Measurements from ENCODE around the gene PIEZO1. TPM values are rescaled to one million over a fixed set of nuclear protein-coding genes. Genes with fewer than 3 reads are reported as not detected.

Gene PIEZO1
- total RNA-seq, 1 experiment from 2014 or later: 71.1 TPM

- TF ChIP-seq, protein P1, sequence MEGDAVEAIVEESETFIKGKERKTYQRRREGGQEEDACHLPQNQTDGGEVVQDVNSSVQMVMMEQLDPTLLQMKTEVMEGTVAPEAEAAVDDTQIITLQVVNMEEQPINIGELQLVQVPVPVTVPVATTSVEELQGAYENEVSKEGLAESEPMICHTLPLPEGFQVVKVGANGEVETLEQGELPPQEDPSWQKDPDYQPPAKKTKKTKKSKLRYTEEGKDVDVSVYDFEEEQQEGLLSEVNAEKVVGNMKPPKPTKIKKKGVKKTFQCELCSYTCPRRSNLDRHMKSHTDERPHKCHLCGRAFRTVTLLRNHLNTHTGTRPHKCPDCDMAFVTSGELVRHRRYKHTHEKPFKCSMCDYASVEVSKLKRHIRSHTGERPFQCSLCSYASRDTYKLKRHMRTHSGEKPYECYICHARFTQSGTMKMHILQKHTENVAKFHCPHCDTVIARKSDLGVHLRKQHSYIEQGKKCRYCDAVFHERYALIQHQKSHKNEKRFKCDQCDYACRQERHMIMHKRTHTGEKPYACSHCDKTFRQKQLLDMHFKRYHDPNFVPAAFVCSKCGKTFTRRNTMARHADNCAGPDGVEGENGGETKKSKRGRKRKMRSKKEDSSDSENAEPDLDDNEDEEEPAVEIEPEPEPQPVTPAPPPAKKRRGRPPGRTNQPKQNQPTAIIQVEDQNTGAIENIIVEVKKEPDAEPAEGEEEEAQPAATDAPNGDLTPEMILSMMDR (conservative IDR thresholded peaks at IDR 0.05): no peak
- peaks cover 8% of the 10 kb centered on the region; the same call in 1 of the 2 replicates for H3K4me1 ChIP-seq (ENCODE audit: insufficient read depth, low read length)
- H3K27ac ChIP-seq (ENCODE audit: insufficient read length, low read depth, low read length): no peak overlapping the region
- Mint-ChIP-seq H3K4me1 (peaks cover 27 to 50% of the 10 kb centered on the region in 2 experiments), H3K27me3 (ENCODE audit: low read depth) (no peaks in the 10 kb centered on the region), H3K36me3 (ENCODE audit: insufficient read depth in 1 of 3, low read depth in 3 of 3) (no peaks in the 10 kb centered on the region), H3K4me3 (no peak overlapping the region), H3K9me3 (no peaks in the 10 kb centered on the region; a peak in 1 of 5 replicates), H3K27ac (no peak overlapping the region)
- no peak overlapping the region for H3K4me2 ChIP-seq (ENCODE audit: insufficient read depth, insufficient read length, low read length)
- no peak overlapping the region for H2AK5ac ChIP-seq (ENCODE audit: insufficient read length, low read length)
- no peak overlapping the region for H3K9ac ChIP-seq (ENCODE audit: extremely low read depth, insufficient read length, low read length)
- no peak overlapping the region for H2BK15ac ChIP-seq (ENCODE audit: low read depth, low read length)
- no peak overlapping the region for H2BK20ac ChIP-seq (ENCODE audit: low read depth, low read length, poor library complexity, severe bottlenecking)
- no peak overlapping the region for H3T11ph ChIP-seq (ENCODE audit: low read length)
- no peaks in the 10 kb centered on the region for H4K20me1 ChIP-seq (ENCODE audit: control insufficient read depth, insufficient read depth, insufficient read length)
- DNase-seq: no peak
- no peak overlapping the region for H2AFZ ChIP-seq (ENCODE audit: low read length)
- no peaks in the 10 kb centered on the region for H3K27me3 ChIP-seq (ENCODE audit: insufficient read depth, low read length)
- H3K56ac ChIP-seq (ENCODE audit: insufficient read length, low read depth, low read length): no peak overlapping the region
- H2BK5ac ChIP-seq (ENCODE audit: insufficient read length, low read length): no peak overlapping the region
- H2BK120ac ChIP-seq (ENCODE audit: low read depth, low read length, poor library complexity, severe bottlenecking): no peak overlapping the region
- no peaks in the 10 kb centered on the region for H3K79me2 ChIP-seq (ENCODE audit: insufficient read depth, low read length)
- H4K8ac ChIP-seq (replicated peaks; ENCODE audit: insufficient read length, low read depth, low read length): no peak overlapping the region
- H3K9me3 ChIP-seq (ENCODE audit: control insufficient read depth, low read depth, low read length): no peaks in the 10 kb centered on the region
- no peak overlapping the region for H4K5ac ChIP-seq (ENCODE audit: insufficient read length, low read depth, low read length)
- no peak overlapping the region for H3K18ac ChIP-seq (ENCODE audit: insufficient read length, low read depth, low read length)
- WGBS (ENCODE audit: extremely low coverage, insufficient read length, low lambda C conversion rate): no CpG with 5 or more reads among the region's 10 CpGs
- no peaks in the 10 kb centered on the region for H3K23me2 ChIP-seq (ENCODE audit: insufficient read length, low read depth, low read length, poor library complexity, severe bottlenecking)
- H3K4ac ChIP-seq (ENCODE audit: low read depth, low read length): no peak overlapping the region
- no peak overlapping the region for H2BK12ac ChIP-seq (ENCODE audit: insufficient read length, low read depth, low read length)
- H3K79me1 ChIP-seq (ENCODE audit: insufficient read depth, low read depth, low read length, poor library complexity, severe bottlenecking): peaks cover 3% of the 10 kb centered on the region
- no peak overlapping the region for H4K91ac ChIP-seq (ENCODE audit: insufficient read length, low read depth, low read length)
- H3K23ac ChIP-seq (ENCODE audit: insufficient read length, low read depth, low read length): no peak overlapping the region
- no peak overlapping the region for H3K14ac ChIP-seq (ENCODE audit: insufficient read depth, low read length)
Measured at GRCh38 chr16:88761830-88762229, 23.2 kb downstream of the PIEZO1 start.
